Chondrocyte (in vitro differentiated cells): ENCODE data around the gene ZNRF1. TPM values are rescaled to one million over a fixed set of nuclear protein-coding genes. Genes with fewer than 3 reads are reported as not detected.
"Not testable (repeated sequence)": the region's sequence is repeated elsewhere in the genome, so short reads cannot be mapped to it uniquely, and the experiment has no call there.

Experiments
- DNase-seq: peaks from one replicate; pipeline ENCODE4 v3.0.0; 2021; ENCODE audit warnings: mixed read lengths, low spot score
- H3K27ac Mint-ChIP-seq: one replicate; pipeline ENCODE4 v1.8.0; 2021; ENCODE audit warnings: mild to moderate bottlenecking, moderate library complexity, mixed read lengths; ENCODE audit not compliant: unreplicated experiment
- H3K27me3 Mint-ChIP-seq: 2 replicates; pipeline ENCODE4 v1.8.0; 2021; ENCODE audit warnings: low read depth, mixed read lengths
- H3K36me3 Mint-ChIP-seq: 2 replicates; pipeline ENCODE4 v1.8.0; 2021; ENCODE audit warnings: low read depth, mixed read lengths
- H3K4me1 Mint-ChIP-seq: 2 replicates; pipeline ENCODE4 v1.8.0; 2021; ENCODE audit warnings: low read depth, mild to moderate bottlenecking, mixed read lengths
- H3K4me3 Mint-ChIP-seq: one replicate; pipeline ENCODE4 v1.8.0; 2021; ENCODE audit warnings: mild to moderate bottlenecking, moderate library complexity, mixed read lengths; ENCODE audit not compliant: unreplicated experiment
- H3K9me3 Mint-ChIP-seq: 2 replicates; pipeline ENCODE4 v1.8.0; 2021; ENCODE audit warnings: low read depth, mixed read lengths
- CTCF ChIP-seq: fragments of 200-600 bp; sonication (generic); IDR thresholded peaks from 2 replicates; pipeline ENCODE4 v1.5.0; 2021; ENCODE audit warnings: antibody characterized with exemption, mild to moderate bottlenecking, moderate library complexity
- total RNA-seq: library from RNA; stranded (reverse); gene quantifications from 3 replicates; pipeline ENCODE4 v1.2.1, GENCODE V29; 2021

Gene ZNRF1
- total RNA-seq, 1 donor from 2014 or later, result 22.7 TPM

- DNase-seq, result no peak
- H3K4me3 Mint-ChIP-seq, result no peak overlapping the region
- H3K9me3 Mint-ChIP-seq, result no peaks in the 10 kb centered on the region
- no peaks in the 10 kb centered on the region for H3K27me3 Mint-ChIP-seq
- peaks cover 21% of the 10 kb centered on the region for H3K4me1 Mint-ChIP-seq
- no peaks in the 10 kb centered on the region for H3K36me3 Mint-ChIP-seq
- no peak overlapping the region for H3K27ac Mint-ChIP-seq
- no peak for TF ChIP-seq CTCF
Observed at GRCh38 chr16:75007443-75007842, 8.6 kb downstream of the ZNRF1 start.

- Mint-ChIP-seq H3K4me1 (peaks cover 26% of the 10 kb centered on the region), H3K9me3 (no peaks in the 10 kb centered on the region), H3K27me3 (no peaks in the 10 kb centered on the region), H3K27ac (no peak overlapping the region), H3K4me3 (no peak overlapping the region), H3K36me3 (no peaks in the 10 kb centered on the region)
- DNase-seq, result no peak
- TF ChIP-seq CTCF, result no peak
Observed at GRCh38 chr16:75010427-75010826, 11.6 kb downstream of the ZNRF1 start.

GRCh38 chr16:75011634-75012307 lies 12.9 kb downstream of the ZNRF1 start:
- Mint-ChIP-seq H3K4me3 (no peak overlapping the region), H3K4me1 (peaks cover 26% of the 10 kb centered on the region)

GRCh38 chr16:75012380-75013081 lies 13.7 kb downstream of the ZNRF1 start:
- Mint-ChIP-seq H3K9me3 (no peaks in the 10 kb centered on the region), H3K27ac (peak overlapping the region; percentile 84), H3K27me3 (no peaks in the 10 kb centered on the region), H3K4me3 (no peak overlapping the region), H3K4me1 (peaks cover 26% of the 10 kb centered on the region), H3K36me3 (no peaks in the 10 kb centered on the region)
- no peak for DNase-seq
- no peak for TF ChIP-seq CTCF

More at GRCh38 chr16:75011634-75012307, 12.9 kb downstream of the ZNRF1 start:
- H3K36me3 Mint-ChIP-seq, result no peaks in the 10 kb centered on the region
- DNase-seq, result no peak
- H3K9me3 Mint-ChIP-seq, result no peaks in the 10 kb centered on the region
- no peak for TF ChIP-seq CTCF
- H3K27me3 Mint-ChIP-seq, result no peaks in the 10 kb centered on the region
- H3K27ac Mint-ChIP-seq, result peak overlapping the region; percentile 84

- H3K27ac Mint-ChIP-seq, DNase-seq, H3K27me3 Mint-ChIP-seq, H3K4me3 Mint-ChIP-seq, H3K9me3 Mint-ChIP-seq, H3K36me3 Mint-ChIP-seq: not testable (repeated sequence)
- H3K4me1 Mint-ChIP-seq, result peaks cover 27% of the 10 kb centered on the region
Observed at GRCh38 chr16:75013123-75013522, 14.3 kb downstream of the ZNRF1 start.
